ENCODE data around the gene CLEC18B.

DNA sequence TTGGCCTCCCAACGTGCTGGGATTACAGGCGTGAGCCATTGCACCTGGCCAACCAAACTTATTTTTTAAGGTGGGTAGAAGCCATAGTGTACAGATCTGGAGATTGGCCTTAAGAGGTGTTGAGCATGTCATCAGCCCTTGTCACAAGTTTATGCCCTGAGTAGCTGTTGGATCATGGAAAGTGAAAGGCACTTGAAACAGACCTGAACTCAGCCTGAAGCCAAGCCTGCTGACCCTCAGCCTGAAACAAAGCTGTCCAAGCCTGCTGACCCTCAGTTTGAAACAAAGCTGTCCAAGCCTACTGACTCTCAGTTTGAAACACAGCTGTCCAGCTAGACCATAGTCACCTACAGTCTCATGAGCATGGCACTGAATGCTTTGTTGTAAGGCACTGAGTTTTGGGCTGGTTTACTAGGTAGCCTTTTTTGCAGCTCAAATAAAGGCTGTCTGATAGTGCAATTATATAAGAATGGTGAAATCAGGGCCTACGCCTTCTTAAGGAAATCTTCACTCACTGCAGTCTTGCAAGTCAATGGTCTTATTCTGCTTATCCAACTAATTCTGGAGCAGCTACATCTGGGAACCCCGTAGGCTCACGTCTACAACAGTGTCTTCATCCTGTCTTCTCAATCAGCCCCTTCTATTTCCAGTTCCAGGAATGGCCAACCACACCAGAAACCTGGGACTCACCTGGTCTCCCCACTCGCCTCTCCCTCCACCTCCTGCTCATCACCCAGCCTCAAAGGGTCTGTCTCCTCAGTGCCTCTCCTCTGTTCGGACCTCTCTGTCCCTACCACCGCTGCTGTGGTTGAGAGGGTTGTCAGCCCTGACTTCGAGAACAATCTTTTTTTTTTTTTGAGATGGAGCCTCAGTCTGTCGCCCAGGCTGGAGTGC, 48.1 kb downstream of the CLEC18B start:
- TF ChIP-seq, protein P1, sequence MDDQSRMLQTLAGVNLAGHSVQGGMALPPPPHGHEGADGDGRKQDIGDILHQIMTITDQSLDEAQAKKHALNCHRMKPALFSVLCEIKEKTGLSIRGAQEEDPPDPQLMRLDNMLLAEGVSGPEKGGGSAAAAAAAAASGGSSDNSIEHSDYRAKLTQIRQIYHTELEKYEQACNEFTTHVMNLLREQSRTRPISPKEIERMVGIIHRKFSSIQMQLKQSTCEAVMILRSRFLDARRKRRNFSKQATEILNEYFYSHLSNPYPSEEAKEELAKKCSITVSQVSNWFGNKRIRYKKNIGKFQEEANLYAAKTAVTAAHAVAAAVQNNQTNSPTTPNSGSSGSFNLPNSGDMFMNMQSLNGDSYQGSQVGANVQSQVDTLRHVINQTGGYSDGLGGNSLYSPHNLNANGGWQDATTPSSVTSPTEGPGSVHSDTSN (IDR thresholded peaks at IDR 0.05) = no peak
- TF ChIP-seq POLR2A (IDR thresholded peaks at IDR 0.05; ENCODE audit: low read length) (no peak), CHD2 (IDR thresholded peaks at IDR 0.05; ENCODE audit: low read length, partially characterized antibody) (no peak), SREBF2 (IDR thresholded peaks at IDR 0.05) (no peak)
- TF ChIP-seq, protein P2, sequence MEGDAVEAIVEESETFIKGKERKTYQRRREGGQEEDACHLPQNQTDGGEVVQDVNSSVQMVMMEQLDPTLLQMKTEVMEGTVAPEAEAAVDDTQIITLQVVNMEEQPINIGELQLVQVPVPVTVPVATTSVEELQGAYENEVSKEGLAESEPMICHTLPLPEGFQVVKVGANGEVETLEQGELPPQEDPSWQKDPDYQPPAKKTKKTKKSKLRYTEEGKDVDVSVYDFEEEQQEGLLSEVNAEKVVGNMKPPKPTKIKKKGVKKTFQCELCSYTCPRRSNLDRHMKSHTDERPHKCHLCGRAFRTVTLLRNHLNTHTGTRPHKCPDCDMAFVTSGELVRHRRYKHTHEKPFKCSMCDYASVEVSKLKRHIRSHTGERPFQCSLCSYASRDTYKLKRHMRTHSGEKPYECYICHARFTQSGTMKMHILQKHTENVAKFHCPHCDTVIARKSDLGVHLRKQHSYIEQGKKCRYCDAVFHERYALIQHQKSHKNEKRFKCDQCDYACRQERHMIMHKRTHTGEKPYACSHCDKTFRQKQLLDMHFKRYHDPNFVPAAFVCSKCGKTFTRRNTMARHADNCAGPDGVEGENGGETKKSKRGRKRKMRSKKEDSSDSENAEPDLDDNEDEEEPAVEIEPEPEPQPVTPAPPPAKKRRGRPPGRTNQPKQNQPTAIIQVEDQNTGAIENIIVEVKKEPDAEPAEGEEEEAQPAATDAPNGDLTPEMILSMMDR (IDR thresholded peaks at IDR 0.05) = no peak

All from A549 (cell line).